ENCODE results near the gene SIN3B. TPM values are rescaled to one million over a fixed set of nuclear protein-coding genes. Genes with fewer than 3 reads are reported as not detected.

The SIN3B gene
- total RNA-seq, 1 experiment from 2014 or later = 49.7 TPM

DNA sequence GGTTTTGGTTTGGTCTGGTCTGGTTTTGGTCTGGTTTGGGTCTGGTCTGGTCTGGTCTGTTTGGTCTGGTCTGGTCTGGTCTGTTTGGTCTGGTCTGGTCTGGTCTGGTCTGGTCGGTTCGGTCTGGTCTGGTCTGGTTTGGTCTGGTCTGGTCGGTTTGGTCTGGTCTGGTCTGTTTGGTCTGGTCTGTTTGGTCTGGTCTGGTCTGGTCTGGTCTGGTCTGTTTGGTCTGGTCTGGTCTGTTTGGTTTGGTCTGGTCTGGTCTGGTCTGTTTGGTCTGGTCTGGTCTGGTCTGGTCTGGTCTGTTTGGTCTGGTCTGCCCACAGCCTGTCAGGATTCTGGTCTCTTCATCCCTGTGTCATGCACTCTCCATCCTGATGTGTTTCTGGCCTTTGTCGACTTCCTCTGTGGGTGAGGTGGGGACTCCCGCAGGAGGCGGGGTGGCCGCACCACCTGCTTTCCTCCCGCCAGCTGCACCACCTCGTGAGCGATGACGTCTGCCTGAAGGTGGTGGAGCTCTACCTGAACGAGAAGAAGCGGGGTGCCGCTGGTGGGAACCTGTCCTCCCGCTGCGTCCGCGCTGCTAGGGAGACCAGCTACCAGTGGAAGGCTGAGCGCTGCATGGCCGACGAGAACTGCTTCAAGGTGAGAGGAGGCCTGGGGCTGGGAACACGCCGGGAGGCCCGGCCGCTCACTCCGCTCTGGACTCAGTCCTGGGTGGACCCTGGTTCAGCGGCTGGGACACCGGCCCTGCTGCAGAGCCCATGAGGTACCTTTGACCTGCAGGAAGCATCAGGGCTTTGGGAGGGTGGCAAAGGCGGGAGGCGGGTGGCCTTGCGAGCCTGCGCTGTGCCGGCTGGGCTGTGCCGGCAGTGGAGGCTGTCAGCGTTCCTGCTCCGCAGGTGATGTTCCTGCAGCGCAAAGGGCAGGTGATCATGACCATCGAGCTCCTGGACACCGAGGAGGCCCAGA lies 46.7 kb downstream of the SIN3B start:
- CTCF ChIA-PET = no interaction called here
- intact Hi-C loops (cut with micrococcal nuclease; ENCODE audit: unreplicated experiment) = no loop called here
- Mint-ChIP-seq H3K9me3 (ENCODE audit: low read depth, unreplicated experiment) (peaks cover 14% of the 10 kb centered on the region), H3K36me3 (ENCODE audit: insufficient read depth, unreplicated experiment) (peaks cover 40% of the 10 kb centered on the region), H3K4me3 (ENCODE audit: low read depth, unreplicated experiment) (no peak overlapping the region), H3K27me3 (ENCODE audit: unreplicated experiment) (no peaks in the 10 kb centered on the region), H3K4me1 (ENCODE audit: low read depth, unreplicated experiment) (peaks cover 9% of the 10 kb centered on the region), H3K27ac (ENCODE audit: unreplicated experiment) (no peak overlapping the region)
- no peak for DNase-seq
- no TSS peak for BruUV-seq (replicated peaks)
- TF ChIP-seq, protein P1, sequence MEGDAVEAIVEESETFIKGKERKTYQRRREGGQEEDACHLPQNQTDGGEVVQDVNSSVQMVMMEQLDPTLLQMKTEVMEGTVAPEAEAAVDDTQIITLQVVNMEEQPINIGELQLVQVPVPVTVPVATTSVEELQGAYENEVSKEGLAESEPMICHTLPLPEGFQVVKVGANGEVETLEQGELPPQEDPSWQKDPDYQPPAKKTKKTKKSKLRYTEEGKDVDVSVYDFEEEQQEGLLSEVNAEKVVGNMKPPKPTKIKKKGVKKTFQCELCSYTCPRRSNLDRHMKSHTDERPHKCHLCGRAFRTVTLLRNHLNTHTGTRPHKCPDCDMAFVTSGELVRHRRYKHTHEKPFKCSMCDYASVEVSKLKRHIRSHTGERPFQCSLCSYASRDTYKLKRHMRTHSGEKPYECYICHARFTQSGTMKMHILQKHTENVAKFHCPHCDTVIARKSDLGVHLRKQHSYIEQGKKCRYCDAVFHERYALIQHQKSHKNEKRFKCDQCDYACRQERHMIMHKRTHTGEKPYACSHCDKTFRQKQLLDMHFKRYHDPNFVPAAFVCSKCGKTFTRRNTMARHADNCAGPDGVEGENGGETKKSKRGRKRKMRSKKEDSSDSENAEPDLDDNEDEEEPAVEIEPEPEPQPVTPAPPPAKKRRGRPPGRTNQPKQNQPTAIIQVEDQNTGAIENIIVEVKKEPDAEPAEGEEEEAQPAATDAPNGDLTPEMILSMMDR (IDR thresholded peaks at IDR 0.05; ENCODE audit: unreplicated experiment) = no peak

- DNase-seq = no peak
- intact Hi-C loops (cut with micrococcal nuclease; ENCODE audit: unreplicated experiment) = no loop called here
- Mint-ChIP-seq H3K4me3 (ENCODE audit: low read depth, unreplicated experiment) (no peak overlapping the region), H3K4me1 (ENCODE audit: low read depth, unreplicated experiment) (peaks cover 9% of the 10 kb centered on the region), H3K27ac (ENCODE audit: unreplicated experiment) (no peak overlapping the region), H3K27me3 (ENCODE audit: unreplicated experiment) (no peaks in the 10 kb centered on the region), H3K9me3 (ENCODE audit: low read depth, unreplicated experiment) (peaks cover 14% of the 10 kb centered on the region), H3K36me3 (ENCODE audit: insufficient read depth, unreplicated experiment) (peaks cover 45% of the 10 kb centered on the region)
- CTCF ChIA-PET = no interaction called here
- BruUV-seq (replicated peaks) = no TSS peak
- TF ChIP-seq, protein P1 (IDR thresholded peaks at IDR 0.05; ENCODE audit: unreplicated experiment) = no peak
Measured at GRCh38 chr19:16876904-16877361, 47.7 kb downstream of the SIN3B start.

GRCh38 chr19:16877581-16877980 lies 48.4 kb downstream of the SIN3B start:
- TF ChIP-seq, protein P1 (IDR thresholded peaks at IDR 0.05; ENCODE audit: unreplicated experiment) = no peak
- BruUV-seq (replicated peaks) = no TSS peak
- Mint-ChIP-seq H3K4me3 (ENCODE audit: low read depth, unreplicated experiment) (no peak overlapping the region), H3K27ac (ENCODE audit: unreplicated experiment) (no peak overlapping the region), H3K27me3 (ENCODE audit: unreplicated experiment) (no peaks in the 10 kb centered on the region), H3K36me3 (ENCODE audit: insufficient read depth, unreplicated experiment) (peaks cover 45% of the 10 kb centered on the region), H3K9me3 (ENCODE audit: low read depth, unreplicated experiment) (peaks cover 16% of the 10 kb centered on the region), H3K4me1 (ENCODE audit: low read depth, unreplicated experiment) (peaks cover 9% of the 10 kb centered on the region)
- CTCF ChIA-PET = no interaction called here
- no peak for DNase-seq
- intact Hi-C loops (cut with micrococcal nuclease; ENCODE audit: unreplicated experiment) = no loop called here

- DNase-seq = no peak
- no peak overlapping the region for H3K4me3 Mint-ChIP-seq (ENCODE audit: low read depth, unreplicated experiment)
- TF ChIP-seq, protein P1 (IDR thresholded peaks at IDR 0.05; ENCODE audit: unreplicated experiment) = no peak
- no peak overlapping the region for H3K27ac Mint-ChIP-seq (ENCODE audit: unreplicated experiment)
- H3K36me3 Mint-ChIP-seq (ENCODE audit: insufficient read depth, unreplicated experiment) = peaks cover 45% of the 10 kb centered on the region
- no peaks in the 10 kb centered on the region for H3K27me3 Mint-ChIP-seq (ENCODE audit: unreplicated experiment)
- no TSS peak for BruUV-seq (replicated peaks)
- intact Hi-C loops (cut with micrococcal nuclease; ENCODE audit: unreplicated experiment) = no loop called here
- H3K4me1 Mint-ChIP-seq (ENCODE audit: low read depth, unreplicated experiment) = peaks cover 9% of the 10 kb centered on the region
- H3K9me3 Mint-ChIP-seq (ENCODE audit: low read depth, unreplicated experiment) = peaks cover 19% of the 10 kb centered on the region
- CTCF ChIA-PET = no interaction called here
Measured at GRCh38 chr19:16878181-16878965, 49.2 kb downstream of the SIN3B start.
